Spleen (tissue), 11 donors: ENCODE measurements around the gene DRGX. TPM values are rescaled to one million over a fixed set of nuclear protein-coding genes. Genes with fewer than 3 reads are reported as not detected.

ENCODE experiments used
- DNase-seq: peaks from one replicate; pipeline ENCODE4 v3.0.0-alpha.2; 2020
- H3K27ac ChIP-seq, 8 donors: fragments of 200-600 bp; sonication (generic) in 7 of 8; 1 replicate in 4 of 8; 2 replicates in 4 of 8; pipeline versions ENCODE4 v1.5.0 to v1.8.0; 2016 to 2021; ENCODE audit warnings: inconsistent platforms in 4 of 8, mild to moderate bottlenecking in 4 of 8, moderate library complexity in 1 of 8
- H3K27me3 ChIP-seq, 7 donors: fragments of 200-600 bp; sonication (generic) in 6 of 7; replicated peaks in 1 of 7; 1 replicate in 4 of 7; 2 replicates in 3 of 7; pipeline versions ENCODE4 v1.5.0 to v1.8.0; 2016 to 2021; ENCODE audit warnings: inconsistent platforms in 3 of 7, mild to moderate bottlenecking in 1 of 7
- H3K36me3 ChIP-seq, 6 donors: fragments of 200-600 bp; sonication (generic) in 5 of 6; 1 replicate in 4 of 6; 2 replicates in 2 of 6; pipeline versions ENCODE4 v1.5.0 to v1.8.0; 2016 to 2021; ENCODE audit warnings: inconsistent platforms in 2 of 6
- H3K4me1 ChIP-seq, 6 donors: fragments of 200-600 bp; sonication (generic) in 5 of 6; 1 replicate in 3 of 6; 2 replicates in 3 of 6; pipeline versions ENCODE4 v1.5.0 to v1.8.0; 2016 to 2021; ENCODE audit warnings: inconsistent platforms in 3 of 6
- H3K4me3 ChIP-seq, 8 donors: fragments of 200-600 bp; sonication (generic) in 7 of 8; 1 replicate in 4 of 8; 2 replicates in 4 of 8; pipeline versions ENCODE4 v1.5.0 to v1.8.0; 2016 to 2021; ENCODE audit warnings: inconsistent platforms in 4 of 8, mild to moderate bottlenecking in 4 of 8, moderate library complexity in 2 of 8
- H3K9me3 ChIP-seq, 8 donors: fragments of 200-600 bp; sonication (generic) in 7 of 8; 1 replicate in 4 of 8; 2 replicates in 4 of 8; pipeline versions ENCODE4 v1.5.0 to v1.8.0; 2016 to 2021; ENCODE audit warnings: inconsistent platforms in 4 of 8
- POLR2A ChIP-seq, 3 donors: fragments of 450-650 bp; IDR thresholded peaks; one replicate each; pipeline ENCODE4 v1.5.1; 2017; ENCODE audit warnings: antibody characterized with exemption in 3 of 3, mild to moderate bottlenecking in 1 of 3
- POLR2AphosphoS5 ChIP-seq, 3 donors: sonication (generic); formaldehyde crosslinking; IDR thresholded peaks; one replicate each; pipeline ENCODE4 v1.5.1; 2017; ENCODE audit warnings: antibody characterized with exemption in 3 of 3
- WGBS, 5 donors: extraction: QIAGEN DNeasy Blood & Tissue Kit in 3 of 5; methylation state at CpG; one replicate each; pipeline versions ENCODE4 v1.1.5 to v1.1.7; 2013 to 2018; 5-methylcytosine and 5-hydroxymethylcytosine counted together
- intact Hi-C: fragments of 100-400 bp; cut with DNase I; formaldehyde crosslinking; loops from one replicate; pipeline ENCODE4 v1.15.0; 2023; ENCODE audit warnings: low total_unique reads
- polyA plus RNA-seq, 3 donors: library from polyadenylated mRNA; stranded (reverse); fragments of 200-250 nt; gene quantifications; one replicate each; pipeline ENCODE4 v1.2.1, GENCODE V29; 2013
- total RNA-seq, 7 donors: library from RNA; depleted of rRNA in 3 of 7; stranded (reverse); fragments of >200 nt in 3 of 7; fragmentation: NEBNext Ultra II Directional in 4 of 7; extraction: Animal tissue kit (Norgen Biotek cat#: 25700) in 4 of 7; gene quantifications; one replicate each; pipeline versions ENCODE4 v1.1.0 to v1.2.1, GENCODE V29; 2016 to 2021
- TF ChIP-seq, protein P1 (sequence below), 11 experiments: fragments of 200-600 bp in 7 of 11; fragments of 450-650 bp in 4 of 11; sonication (generic) in 4 of 11; IDR thresholded peaks in 8 of 11; conservative IDR thresholded peaks in 3 of 11; 1 replicate in 7 of 11; 2 replicates in 4 of 11; pipeline versions ENCODE4 v1.4.0 to v1.8.0; 2016 to 2021; ENCODE audit warnings: antibody characterized with exemption in 11 of 11, inconsistent platforms in 4 of 11, mild to moderate bottlenecking in 1 of 11
- donor health status: healthy with polysubstance abuse.
- donor health status: DM: no; HTN: no; CAD: no; lungs with moderate emphysema.
- donor health status: DM: no; HTN: no; CAD: no.
- donor health status: Bipolar disorder and iron deficiency.
- donor health status: healthy.
- donor health status: DM: no; HTN: no; CAD: no.
- donor health status: DM: yes; HTN: yes; CAD: no.

The DRGX gene
- total and polyA plus RNA-seq, 10 donors, result 0.03 to 0.11 TPM; not detected in 8

DNA sequence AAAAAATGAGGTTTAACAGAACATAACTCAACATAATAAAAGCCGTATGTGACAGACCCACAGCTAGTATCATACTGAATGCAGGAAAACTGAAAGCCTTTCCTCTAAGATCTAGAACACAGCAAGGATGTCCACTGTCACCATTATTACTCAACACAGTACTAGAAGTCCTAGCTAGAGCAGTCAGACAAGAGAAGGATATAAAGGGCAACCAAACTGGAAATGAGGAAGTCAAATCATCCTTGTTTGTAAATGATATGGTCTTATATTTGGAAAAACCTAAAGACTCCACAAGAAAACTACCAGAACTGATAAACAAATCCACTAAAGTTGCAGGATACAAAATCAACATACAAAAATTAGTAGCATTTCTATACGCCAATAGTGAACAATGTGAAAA is 51.0 kb downstream of the DRGX start:
- H3K9me3 ChIP-seq, result peaks cover 0 to 9% (median 5%) of the 10 kb centered on the region in 8 donors
- no peak overlapping the region for H3K27ac ChIP-seq
- WGBS, 5 donors, result 60 to 97% (median 73%) methylated on average over 2 of the region's 2 CpGs
- intact Hi-C loops, result no loop called here
- no peaks in the 10 kb centered on the region for H3K36me3 ChIP-seq
- TF ChIP-seq, protein P1, sequence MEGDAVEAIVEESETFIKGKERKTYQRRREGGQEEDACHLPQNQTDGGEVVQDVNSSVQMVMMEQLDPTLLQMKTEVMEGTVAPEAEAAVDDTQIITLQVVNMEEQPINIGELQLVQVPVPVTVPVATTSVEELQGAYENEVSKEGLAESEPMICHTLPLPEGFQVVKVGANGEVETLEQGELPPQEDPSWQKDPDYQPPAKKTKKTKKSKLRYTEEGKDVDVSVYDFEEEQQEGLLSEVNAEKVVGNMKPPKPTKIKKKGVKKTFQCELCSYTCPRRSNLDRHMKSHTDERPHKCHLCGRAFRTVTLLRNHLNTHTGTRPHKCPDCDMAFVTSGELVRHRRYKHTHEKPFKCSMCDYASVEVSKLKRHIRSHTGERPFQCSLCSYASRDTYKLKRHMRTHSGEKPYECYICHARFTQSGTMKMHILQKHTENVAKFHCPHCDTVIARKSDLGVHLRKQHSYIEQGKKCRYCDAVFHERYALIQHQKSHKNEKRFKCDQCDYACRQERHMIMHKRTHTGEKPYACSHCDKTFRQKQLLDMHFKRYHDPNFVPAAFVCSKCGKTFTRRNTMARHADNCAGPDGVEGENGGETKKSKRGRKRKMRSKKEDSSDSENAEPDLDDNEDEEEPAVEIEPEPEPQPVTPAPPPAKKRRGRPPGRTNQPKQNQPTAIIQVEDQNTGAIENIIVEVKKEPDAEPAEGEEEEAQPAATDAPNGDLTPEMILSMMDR (IDR thresholded peaks at IDR 0.05 in 8 of 11, conservative IDR thresholded peaks at IDR 0.05 in 3 of 11), result no peak
- TF ChIP-seq POLR2A (IDR thresholded peaks at IDR 0.05) (no peak), POLR2AphosphoS5 (IDR thresholded peaks at IDR 0.05) (no peak)
- H3K27me3 ChIP-seq, result no peaks in the 10 kb centered on the region
- no peaks in the 10 kb centered on the region for H3K4me1 ChIP-seq
- DNase-seq, result no peak
- no peak overlapping the region for H3K4me3 ChIP-seq

DNA sequence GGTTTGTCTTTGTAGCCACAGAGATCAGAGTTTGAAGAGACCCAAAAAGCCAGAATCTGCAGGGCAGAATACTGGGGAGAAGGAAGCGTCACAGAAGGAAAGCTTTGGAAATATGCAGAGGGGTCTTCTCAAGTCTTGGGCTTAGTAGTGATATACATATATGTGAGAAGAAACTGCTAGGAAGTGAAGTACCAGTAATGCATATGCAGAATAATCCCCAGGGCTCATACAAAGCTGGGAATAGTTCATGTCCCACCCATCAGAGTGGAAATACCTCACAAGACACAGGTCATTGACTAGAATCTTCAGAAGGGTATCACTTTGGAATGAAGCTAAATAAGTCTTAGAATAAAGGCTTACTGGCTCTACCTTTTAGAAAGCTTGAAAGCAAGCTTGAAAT is 57.3 kb downstream of the DRGX start:
- DNase-seq, result no peak
- no peaks in the 10 kb centered on the region for H3K9me3 ChIP-seq
- H3K27ac ChIP-seq, result no peak overlapping the region
- 85 to 95% (median 89%) methylated on average over 1 of the region's 1 CpG for WGBS, 5 donors
- TF ChIP-seq POLR2AphosphoS5 (IDR thresholded peaks at IDR 0.05), result no peak
- TF ChIP-seq, protein P1 (IDR thresholded peaks at IDR 0.05 in 8 of 11, conservative IDR thresholded peaks at IDR 0.05 in 3 of 11), result no peak
- TF ChIP-seq POLR2A (IDR thresholded peaks at IDR 0.05), result no peak
- no peak overlapping the region for H3K4me3 ChIP-seq
- no peaks in the 10 kb centered on the region for H3K4me1 ChIP-seq
- intact Hi-C loops, result no loop called here
- peaks cover 0 to 24% (median 0%) of the 10 kb centered on the region in 7 donors for H3K27me3 ChIP-seq
- no peaks in the 10 kb centered on the region for H3K36me3 ChIP-seq

DNA sequence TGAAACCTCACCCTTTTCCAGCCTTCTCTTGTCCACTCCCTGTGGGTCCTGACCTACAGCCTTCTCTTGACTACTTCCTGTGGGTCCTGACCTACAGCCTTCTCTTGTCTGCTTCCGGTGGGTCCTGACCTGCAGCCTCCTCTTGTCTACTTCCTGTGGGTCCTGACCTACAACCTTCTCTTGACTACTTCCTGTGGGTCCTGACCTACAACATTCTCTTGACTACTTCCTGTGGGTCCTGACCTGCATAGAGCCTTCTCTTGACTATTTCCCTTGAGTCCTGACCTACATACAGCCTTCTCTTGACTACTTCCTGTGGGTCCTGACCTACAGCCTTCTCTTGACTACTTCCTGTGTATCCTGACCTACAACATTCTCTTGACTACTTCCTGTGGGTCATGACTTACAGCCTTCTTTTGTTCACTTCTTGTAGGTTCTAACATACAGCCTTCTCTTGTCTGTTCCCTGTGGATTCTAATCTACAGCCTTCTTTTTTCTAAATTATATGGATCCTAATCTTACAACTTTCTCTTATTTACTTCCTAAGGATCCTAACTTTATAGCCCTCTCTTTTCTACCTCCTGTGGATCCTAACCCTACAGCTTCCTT is 60.4 kb downstream of the DRGX start:
- Histone ChIP-seq H3K27me3 (peaks cover 0 to 39% (median 3%) of the 10 kb centered on the region in 7 donors), H3K36me3 (no peaks in the 10 kb centered on the region), H3K4me1 (no peaks in the 10 kb centered on the region), H3K4me3 (no peak overlapping the region), H3K27ac (no peak overlapping the region), H3K9me3 (no peaks in the 10 kb centered on the region)
- DNase-seq, result no peak
- intact Hi-C loops, result no loop called here
- 31 to 60% (median 50%) methylated on average over 1 of the region's 1 CpG for WGBS, 5 donors
- TF ChIP-seq POLR2AphosphoS5 (IDR thresholded peaks at IDR 0.05) (no peak), POLR2A (IDR thresholded peaks at IDR 0.05) (no peak)
- TF ChIP-seq, protein P1 (IDR thresholded peaks at IDR 0.05 in 8 of 11, conservative IDR thresholded peaks at IDR 0.05 in 3 of 11), result no peak

DNA sequence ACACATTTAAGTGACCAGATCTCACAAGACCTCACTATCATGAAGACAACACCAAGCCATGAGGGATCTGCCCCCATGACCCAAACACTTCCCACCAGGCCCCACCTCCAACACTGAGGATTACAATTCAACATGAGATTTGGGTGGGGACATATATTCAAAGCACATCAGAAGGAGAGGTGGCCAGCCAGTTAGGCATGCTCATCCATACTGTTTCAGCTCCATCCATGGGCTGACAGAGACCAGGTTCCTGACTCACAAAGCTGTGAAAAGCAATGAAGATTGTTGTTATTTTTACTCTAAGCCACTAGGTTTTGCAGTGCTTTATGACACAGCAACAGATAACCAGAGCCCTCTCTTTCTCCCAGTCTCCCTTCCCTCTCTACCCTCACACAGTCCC is 60.9 kb downstream of the DRGX start:
- DNase-seq, result no peak
- no peak overlapping the region for H3K4me3 ChIP-seq
- H3K9me3 ChIP-seq, result no peaks in the 10 kb centered on the region
- H3K4me1 ChIP-seq, result no peaks in the 10 kb centered on the region
- H3K27me3 ChIP-seq, result peaks cover 0 to 44% (median 3%) of the 10 kb centered on the region in 7 donors
- intact Hi-C loops, result no loop called here
- H3K27ac ChIP-seq, result no peak overlapping the region
- TF ChIP-seq, protein P1 (IDR thresholded peaks at IDR 0.05 in 8 of 11, conservative IDR thresholded peaks at IDR 0.05 in 3 of 11), result no peak
- TF ChIP-seq POLR2AphosphoS5 (IDR thresholded peaks at IDR 0.05) (no peak), POLR2A (IDR thresholded peaks at IDR 0.05) (no peak)
- no peaks in the 10 kb centered on the region for H3K36me3 ChIP-seq
